GM18861 (cell line): ENCODE measurements around the gene FAM240A.
"Not testable (repeated sequence)": the region's sequence is repeated elsewhere in the genome, so short reads cannot be mapped to it uniquely, and the experiment has no call there.

Source experiments
- ATAC-seq: cut with Tn5 transposase; IDR thresholded peaks from one replicate; pipeline ENCODE4 v1.9.1; 2021; ENCODE audit not compliant: unreplicated experiment

Gene FAM240A

GRCh38 chr3:46586738-46587246 is 25.5 kb upstream of the FAM240A start:
- ATAC-seq: no peak

GRCh38 chr3:46587268-46587667 is 25.1 kb upstream of the FAM240A start:
- ATAC-seq: not testable (repeated sequence)

GRCh38 chr3:46593274-46593862 is 19.0 kb upstream of the FAM240A start:
- ATAC-seq: no peak

- no peak for ATAC-seq
These were observed 18.3 kb upstream of the FAM240A start for GRCh38 chr3:46593979-46594378.

- ATAC-seq: no peak
These were observed 17.6 kb upstream of the FAM240A start for GRCh38 chr3:46594723-46595122.

GRCh38 chr3:46595819-46596314 is 16.5 kb upstream of the FAM240A start:
- no peak for ATAC-seq

GRCh38 chr3:46599590-46599989 is 12.7 kb upstream of the FAM240A start:
- ATAC-seq: no peak

GRCh38 chr3:46603446-46604046 is 8.8 kb upstream of the FAM240A start:
- no peak for ATAC-seq

GRCh38 chr3:46604127-46604526 is 8.2 kb upstream of the FAM240A start:
- no peak for ATAC-seq

GRCh38 chr3:46607603-46608028 is 4.7 kb upstream of the FAM240A start:
- no peak for ATAC-seq

GRCh38 chr3:46609212-46609721 is 3.1 kb upstream of the FAM240A start:
- no peak for ATAC-seq

- no peak for ATAC-seq
These were observed 2.2 kb upstream of the FAM240A start for GRCh38 chr3:46609944-46610722.

GRCh38 chr3:46613313-46614005 is 1.1 kb downstream of the FAM240A start:
- ATAC-seq: no peak

- ATAC-seq: no peak
These were observed 2.1 kb downstream of the FAM240A start for GRCh38 chr3:46614431-46614830.

GRCh38 chr3:46615050-46615775 is 2.9 kb downstream of the FAM240A start:
- ATAC-seq: no peak

- ATAC-seq: no peak
These were observed 3.7 kb downstream of the FAM240A start for GRCh38 chr3:46615976-46616375.

- no peak for ATAC-seq
These were observed 5.6 kb downstream of the FAM240A start for GRCh38 chr3:46617941-46618340.

- no peak for ATAC-seq
These were observed 7.8 kb downstream of the FAM240A start for GRCh38 chr3:46619845-46620778.

GRCh38 chr3:46624533-46624932 is 12.2 kb downstream of the FAM240A start:
- ATAC-seq: no peak
